ENCODE measurements around the gene FBXL17. TPM values are rescaled to one million over a fixed set of nuclear protein-coding genes. Genes with fewer than 3 reads are reported as not detected.

FBXL17 gene
- total RNA-seq, 2 donors from 2014 or later, result 24.8 to 58.2 TPM

- Histone ChIP-seq H3K36me3 (no peaks in the 10 kb centered on the region), H3K4me1 (ENCODE audit: control insufficient read depth in 1 of 2, low read depth in 2 of 2) (no peaks in the 10 kb centered on the region), H3K27me3 (replicated peaks; ENCODE audit: insufficient read depth) (no peaks in the 10 kb centered on the region), H3K4me3 (no peak overlapping the region), H3K27ac (no peak overlapping the region), H3K9me3 (no peaks in the 10 kb centered on the region)
- ATAC-seq (ENCODE audit: insufficient number of reproducible peaks, low FRiP score, low read depth), result no peak
- no peak for TF ChIP-seq CTCF (IDR thresholded peaks at IDR 0.05)
- no peak for DNase-seq (ENCODE audit: low spot score)
These were observed 272.8 kb downstream of the FBXL17 start for GRCh38 chr5:108109059-108109458.

GRCh38 chr5:108104448-108104847 is 277.4 kb downstream of the FBXL17 start:
- Histone ChIP-seq H3K9me3 (no peaks in the 10 kb centered on the region), H3K27ac (no peak overlapping the region), H3K4me3 (no peak overlapping the region), H3K27me3 (replicated peaks; ENCODE audit: insufficient read depth) (no peaks in the 10 kb centered on the region), H3K4me1 (ENCODE audit: control insufficient read depth in 1 of 2, low read depth in 2 of 2) (peaks cover 6 to 15% of the 10 kb centered on the region in 2 donors), H3K36me3 (no peaks in the 10 kb centered on the region)
- no peak for TF ChIP-seq CTCF (IDR thresholded peaks at IDR 0.05)
- ATAC-seq (ENCODE audit: insufficient number of reproducible peaks, low FRiP score, low read depth) (no peak), DNase-seq (ENCODE audit: low spot score) (no peak)

GRCh38 chr5:108102463-108102862 is 279.4 kb downstream of the FBXL17 start:
- no peak for ATAC-seq (ENCODE audit: insufficient number of reproducible peaks, low FRiP score, low read depth)
- DNase-seq (ENCODE audit: low spot score), result no peak
- H3K4me3 ChIP-seq, result no peak overlapping the region

GRCh38 chr5:108101821-108102220 is 280.1 kb downstream of the FBXL17 start:
- Histone ChIP-seq H3K27me3 (replicated peaks; ENCODE audit: insufficient read depth) (no peaks in the 10 kb centered on the region), H3K36me3 (no peaks in the 10 kb centered on the region), H3K4me3 (no peak overlapping the region), H3K4me1 (ENCODE audit: control insufficient read depth in 1 of 2, low read depth in 2 of 2) (peaks cover 6 to 15% of the 10 kb centered on the region in 2 donors), H3K9me3 (no peaks in the 10 kb centered on the region), H3K27ac (no peak overlapping the region)
- TF ChIP-seq CTCF (IDR thresholded peaks at IDR 0.05), result no peak
- no peak for DNase-seq (ENCODE audit: low spot score)
- no peak for ATAC-seq (ENCODE audit: insufficient number of reproducible peaks, low FRiP score, low read depth)

More at GRCh38 chr5:108102463-108102862, 279.4 kb downstream of the FBXL17 start:
- peaks cover 6 to 15% of the 10 kb centered on the region in 2 donors for H3K4me1 ChIP-seq (ENCODE audit: control insufficient read depth in 1 of 2, low read depth in 2 of 2)
- no peaks in the 10 kb centered on the region for H3K36me3 ChIP-seq
- H3K27ac ChIP-seq, result no peak overlapping the region
- no peaks in the 10 kb centered on the region for H3K9me3 ChIP-seq
- no peak for TF ChIP-seq CTCF (IDR thresholded peaks at IDR 0.05)
- H3K27me3 ChIP-seq (replicated peaks; ENCODE audit: insufficient read depth), result no peaks in the 10 kb centered on the region

GRCh38 chr5:108101130-108101529 is 280.8 kb downstream of the FBXL17 start:
- Histone ChIP-seq H3K27me3 (replicated peaks; ENCODE audit: insufficient read depth) (no peaks in the 10 kb centered on the region), H3K9me3 (no peaks in the 10 kb centered on the region), H3K36me3 (no peaks in the 10 kb centered on the region), H3K4me3 (no peak overlapping the region), H3K4me1 (ENCODE audit: control insufficient read depth in 1 of 2, low read depth in 2 of 2) (peaks cover 6 to 15% of the 10 kb centered on the region in 2 donors), H3K27ac (no peak overlapping the region)
- no peak for TF ChIP-seq CTCF (IDR thresholded peaks at IDR 0.05)
- ATAC-seq (ENCODE audit: insufficient number of reproducible peaks, low FRiP score, low read depth), result no peak
- DNase-seq (ENCODE audit: low spot score), result no peak
